ENCODE measurements around the gene GINS1.

GRCh38 chr20:25465243-25466135, 58.0 kb downstream of the GINS1 start:
- TF ChIP-seq CTCF (IDR thresholded peaks at IDR 0.05; ENCODE audit: insufficient read depth, low read length) (no peak), POLR2AphosphoS5 (IDR thresholded peaks at IDR 0.05; ENCODE audit: low read depth) (no peak), GABPA (IDR thresholded peaks at IDR 0.05; ENCODE audit: low read depth) (no peak), REST (IDR thresholded peaks at IDR 0.05; ENCODE audit: insufficient replicate concordance, low read depth) (no peak)

All from HL-60 (cell line).